GM12873 (cell line): ENCODE measurements around the gene MEOX1.

Source experiments
- TF ChIP-seq, protein P1 (sequence below): IDR thresholded peaks from 2 replicates; pipeline ENCODE4 v1.5.1; 2012; ENCODE audit warnings: low read depth, mild to moderate bottlenecking, moderate library complexity, low read length, control low read depth; ENCODE audit not compliant: insufficient read depth; ENCODE audit errors: missing control alignments

MEOX1 gene

DNA sequence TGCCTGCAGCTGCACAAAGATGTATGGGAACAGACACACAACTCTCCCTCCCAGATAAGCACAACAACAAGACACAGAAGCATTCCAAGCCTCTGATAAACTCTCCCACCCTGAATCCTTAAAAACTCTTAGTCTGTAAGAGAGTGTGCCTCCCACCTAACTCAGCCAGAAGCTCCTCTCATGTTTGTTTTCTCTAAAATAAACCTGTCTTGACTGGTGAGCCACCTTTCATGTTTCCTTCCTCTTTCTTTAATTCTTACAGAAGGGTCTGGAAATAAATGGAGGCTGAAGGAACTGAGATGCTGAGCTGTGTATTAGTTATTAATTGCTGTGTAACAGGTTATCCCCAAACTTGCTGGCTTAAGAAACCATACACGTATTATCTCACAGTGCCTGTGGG is 57.2 kb downstream of the MEOX1 start:
- TF ChIP-seq, protein P1, sequence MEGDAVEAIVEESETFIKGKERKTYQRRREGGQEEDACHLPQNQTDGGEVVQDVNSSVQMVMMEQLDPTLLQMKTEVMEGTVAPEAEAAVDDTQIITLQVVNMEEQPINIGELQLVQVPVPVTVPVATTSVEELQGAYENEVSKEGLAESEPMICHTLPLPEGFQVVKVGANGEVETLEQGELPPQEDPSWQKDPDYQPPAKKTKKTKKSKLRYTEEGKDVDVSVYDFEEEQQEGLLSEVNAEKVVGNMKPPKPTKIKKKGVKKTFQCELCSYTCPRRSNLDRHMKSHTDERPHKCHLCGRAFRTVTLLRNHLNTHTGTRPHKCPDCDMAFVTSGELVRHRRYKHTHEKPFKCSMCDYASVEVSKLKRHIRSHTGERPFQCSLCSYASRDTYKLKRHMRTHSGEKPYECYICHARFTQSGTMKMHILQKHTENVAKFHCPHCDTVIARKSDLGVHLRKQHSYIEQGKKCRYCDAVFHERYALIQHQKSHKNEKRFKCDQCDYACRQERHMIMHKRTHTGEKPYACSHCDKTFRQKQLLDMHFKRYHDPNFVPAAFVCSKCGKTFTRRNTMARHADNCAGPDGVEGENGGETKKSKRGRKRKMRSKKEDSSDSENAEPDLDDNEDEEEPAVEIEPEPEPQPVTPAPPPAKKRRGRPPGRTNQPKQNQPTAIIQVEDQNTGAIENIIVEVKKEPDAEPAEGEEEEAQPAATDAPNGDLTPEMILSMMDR, result no peak

DNA sequence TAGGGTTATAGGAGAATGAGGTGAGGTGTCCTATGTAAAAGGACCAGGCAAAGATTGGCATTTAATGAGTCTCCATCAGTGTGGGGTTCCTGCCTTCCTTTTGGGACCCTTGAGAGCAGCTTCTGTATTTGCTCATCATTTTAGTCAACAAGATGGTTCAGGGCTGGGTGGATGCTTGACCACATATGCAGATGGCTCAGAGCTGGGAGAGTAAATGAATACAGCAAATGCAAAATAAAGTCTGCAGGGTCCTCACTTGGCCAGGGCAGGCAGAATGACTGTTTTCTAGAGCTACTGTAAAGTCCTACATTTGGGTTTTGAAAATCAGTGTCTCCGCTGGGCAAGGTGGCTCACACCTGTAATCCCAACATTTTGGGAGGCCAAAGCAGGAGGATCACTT is 58.4 kb downstream of the MEOX1 start:
- TF ChIP-seq, protein P1, result no peak

DNA sequence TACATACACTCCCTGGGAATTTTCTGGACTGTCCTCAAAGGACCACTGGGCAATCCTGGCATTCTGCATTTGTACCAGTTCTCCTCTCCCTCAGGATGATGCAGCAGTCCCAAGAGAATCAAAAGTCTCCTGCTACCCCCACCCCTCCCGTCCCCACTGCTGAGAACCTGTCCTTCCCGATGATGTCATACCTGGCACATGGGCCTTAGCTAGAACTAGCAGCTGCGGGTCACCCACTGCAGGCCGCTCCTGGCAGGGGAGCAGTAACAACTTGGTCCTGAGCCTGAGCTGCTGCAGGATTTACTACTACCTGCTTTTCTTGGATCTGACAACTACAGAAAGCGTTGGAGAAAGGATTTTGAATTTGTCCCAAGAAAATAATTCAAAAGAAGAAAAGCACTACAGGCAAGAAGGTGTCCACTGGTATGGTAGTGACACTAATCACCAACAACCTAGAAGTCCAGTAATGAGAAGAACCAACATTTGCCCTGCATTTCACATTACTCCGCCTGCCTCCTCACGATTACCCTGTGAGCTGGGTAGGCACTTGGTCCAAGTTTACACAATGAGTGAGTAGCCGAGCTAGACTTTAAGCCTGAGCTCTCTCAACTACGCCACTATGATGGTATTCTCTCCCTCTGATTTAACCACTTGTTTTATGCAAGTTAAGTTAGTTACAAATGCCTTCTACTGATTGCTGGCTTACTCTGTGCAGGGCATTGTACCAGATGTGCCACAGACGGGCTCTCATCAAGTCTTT is 60.3 kb downstream of the MEOX1 start:
- TF ChIP-seq, protein P1, result no peak

DNA sequence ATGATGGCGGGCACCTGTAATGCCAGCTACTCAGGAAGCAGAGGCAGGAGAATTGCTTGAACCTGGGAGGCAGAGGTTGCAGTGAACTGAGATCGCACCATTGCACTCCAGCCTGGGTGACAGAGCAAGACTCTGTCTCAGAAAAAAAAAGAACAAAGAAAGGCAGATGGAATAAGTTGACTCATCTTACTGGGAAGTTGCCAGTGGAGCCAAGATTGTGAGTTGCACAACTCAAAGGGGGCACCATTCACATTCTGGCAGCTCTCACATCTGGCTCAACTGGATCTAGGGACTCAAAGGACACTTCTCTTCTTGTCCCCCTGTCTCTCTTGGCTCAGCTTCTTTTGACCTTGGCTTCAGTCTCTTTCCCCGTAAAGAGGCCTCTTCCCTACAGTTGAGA is 61.9 kb downstream of the MEOX1 start:
- TF ChIP-seq, protein P1, result no peak

DNA sequence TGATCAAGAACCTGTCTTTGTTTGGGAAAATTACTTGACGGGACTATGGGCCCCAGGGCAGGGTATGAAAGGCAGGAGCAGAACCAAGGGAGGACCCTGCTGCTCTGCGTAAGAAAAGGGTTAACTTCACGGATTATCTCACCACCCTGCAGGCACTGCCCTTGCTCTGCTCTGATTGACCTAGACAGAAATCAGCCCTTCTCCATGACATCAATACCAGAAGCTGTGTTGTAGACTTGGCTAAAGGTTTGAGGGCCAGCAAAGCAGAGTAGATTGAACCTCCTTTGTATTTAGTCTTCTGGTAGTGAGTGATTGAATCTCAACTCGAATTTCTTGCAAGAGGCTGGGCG is 62.7 kb downstream of the MEOX1 start:
- TF ChIP-seq, protein P1, result no peak

DNA sequence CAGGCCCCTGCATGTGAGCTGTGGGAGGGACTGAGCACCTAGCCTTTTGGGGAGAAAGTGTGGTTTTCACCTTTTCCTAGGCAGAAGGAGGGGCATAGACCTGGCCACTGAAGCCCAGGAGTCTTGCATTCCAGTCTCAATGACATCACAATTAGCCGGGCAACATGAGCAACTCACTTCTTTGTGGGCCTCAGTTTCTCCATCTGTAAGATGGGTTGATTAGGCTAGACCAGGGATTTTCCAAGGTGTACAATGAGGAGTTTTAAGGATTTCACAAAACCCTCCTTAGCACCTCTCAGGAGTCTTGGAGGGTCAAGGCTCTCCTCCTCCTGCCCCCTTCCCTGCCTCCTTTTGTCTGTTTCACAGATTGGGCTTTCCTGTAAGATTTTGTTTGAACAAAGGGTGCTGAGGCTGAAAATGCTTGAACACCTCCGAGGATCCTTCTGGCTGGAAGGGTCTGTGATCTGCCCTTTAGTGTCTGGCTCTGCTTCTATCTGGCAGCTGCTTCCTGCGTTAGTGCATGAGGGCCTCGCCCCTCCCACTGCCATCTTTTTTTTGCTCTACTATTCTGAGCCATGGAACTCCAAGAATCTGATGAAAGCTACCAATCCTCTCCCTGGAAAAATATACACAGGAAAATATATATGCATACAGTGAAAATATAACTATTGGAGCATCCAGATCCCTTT is 63.2 kb downstream of the MEOX1 start:
- TF ChIP-seq, protein P1, result no peak

DNA sequence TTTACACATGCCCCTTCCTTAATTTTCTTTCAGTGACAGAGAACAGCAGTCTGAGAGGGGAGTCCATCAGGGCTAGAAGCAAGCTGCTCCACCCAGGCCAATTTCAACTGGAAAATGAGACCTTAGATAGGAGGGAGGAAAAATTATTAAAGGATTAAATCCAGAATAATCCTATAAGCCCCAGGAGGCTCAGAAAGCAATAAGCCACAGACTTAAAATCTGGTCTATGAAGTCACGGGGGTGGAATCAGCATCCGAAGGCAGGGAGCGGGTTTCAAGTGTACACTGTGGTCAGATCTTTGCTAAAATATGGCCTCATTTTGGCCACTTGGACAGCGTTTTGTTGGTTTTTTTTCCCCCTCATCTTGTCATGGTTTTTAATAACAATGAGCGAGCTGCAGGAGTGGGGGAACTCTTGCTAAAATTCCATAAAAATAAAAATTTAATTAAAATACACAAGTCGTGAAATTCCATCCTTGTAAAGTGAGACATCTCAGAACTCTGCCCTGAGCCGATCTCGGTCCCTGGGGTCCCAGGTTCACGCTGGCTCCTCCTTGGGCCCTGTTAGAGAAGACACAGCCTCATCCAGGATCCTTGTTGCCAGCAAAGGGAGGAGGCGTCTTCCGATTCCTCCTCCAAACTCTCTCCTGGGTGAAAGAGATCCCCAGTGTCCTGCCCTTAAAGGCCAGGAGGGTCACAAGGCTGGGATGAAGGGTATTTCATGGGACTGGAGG is 63.9 kb downstream of the MEOX1 start:
- TF ChIP-seq, protein P1, result no peak
